Measurements from ENCODE around the gene FMN2.
"Not testable (repeated sequence)": the region's sequence is repeated elsewhere in the genome, so short reads cannot be mapped to it uniquely, and the experiment has no call there.

Gene FMN2

DNA sequence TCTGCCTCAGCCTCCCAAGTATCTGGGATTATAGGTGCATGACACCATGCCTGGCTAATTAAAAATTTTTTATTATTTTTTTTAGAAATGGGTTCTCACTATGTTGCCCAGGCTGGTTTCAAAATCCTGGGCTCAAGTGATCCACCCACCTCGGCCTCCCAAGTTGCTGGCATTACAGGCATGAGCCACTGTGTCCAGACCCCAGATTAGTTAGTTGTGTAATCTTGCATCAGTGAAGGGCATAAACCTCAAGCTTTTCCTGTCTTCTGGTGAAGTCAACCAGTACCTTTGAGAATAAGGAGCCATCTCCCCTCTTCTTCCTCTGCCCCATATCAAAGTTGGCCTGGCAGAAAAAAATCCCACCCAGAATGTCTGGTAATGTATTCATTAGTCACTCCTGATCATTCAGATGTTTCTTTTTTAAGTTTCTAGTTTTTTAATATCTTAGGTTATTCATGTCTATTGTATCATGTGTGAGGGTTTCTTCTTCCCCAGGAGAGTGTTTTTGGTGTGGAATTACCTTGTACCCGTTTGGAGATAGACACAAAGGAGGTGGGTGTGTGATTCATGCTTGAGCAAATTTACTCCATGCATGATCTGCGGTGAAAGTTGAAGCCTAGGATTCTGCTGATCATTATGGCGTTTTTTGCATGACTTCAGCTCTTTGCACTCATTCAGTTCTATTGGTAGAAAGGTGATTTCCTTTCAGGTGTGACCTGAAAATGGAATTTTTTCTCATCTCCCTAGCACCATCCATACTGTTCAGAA is 144.0 kb downstream of the FMN2 start:
- H3K4me3 ChIP-seq (ENCODE audit: low read length) = no peak overlapping the region
- no peak for DNase-seq (ENCODE audit: low read depth, low spot score)

DNA sequence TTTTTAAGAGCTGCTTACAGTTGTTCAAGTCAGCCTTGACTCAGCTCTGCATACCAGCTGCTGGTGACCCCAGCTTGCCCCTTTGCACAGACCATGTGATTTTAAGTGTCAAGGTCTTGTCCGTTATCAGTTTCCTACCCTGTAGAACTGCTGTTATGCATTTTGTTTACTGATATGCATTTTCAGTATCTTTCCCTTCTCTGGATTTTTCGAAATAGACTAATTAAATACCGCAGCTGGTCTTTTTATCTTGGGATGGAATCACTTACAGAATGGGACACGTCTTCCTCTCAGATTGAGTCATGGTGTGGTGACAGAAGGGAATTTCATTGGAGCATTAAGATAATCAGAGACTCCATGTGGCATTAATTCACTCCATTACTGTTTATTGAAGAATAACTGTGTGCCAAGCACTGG is 145.6 kb downstream of the FMN2 start:
- no peak overlapping the region for H3K4me3 ChIP-seq (ENCODE audit: low read length)
- DNase-seq (ENCODE audit: low read depth, low spot score) = no peak

DNA sequence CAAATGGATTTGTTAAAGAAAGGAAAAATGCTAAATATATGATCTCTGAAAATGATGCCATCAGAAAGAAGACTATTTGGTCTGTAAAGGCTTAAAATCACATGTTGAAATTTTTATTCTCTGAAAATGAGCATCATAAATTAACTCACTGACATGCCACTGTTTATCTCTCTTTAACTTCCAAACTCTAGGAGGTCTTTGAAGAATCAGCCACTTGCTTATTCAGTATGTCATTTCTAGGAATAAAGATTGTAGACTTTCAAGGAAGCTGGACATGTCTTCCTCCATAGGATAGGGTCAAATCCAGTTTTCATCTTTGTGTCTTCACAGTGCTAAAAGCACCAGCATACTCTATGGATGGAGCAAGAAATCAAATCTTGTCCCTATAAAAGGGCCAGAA is 147.6 kb downstream of the FMN2 start:
- no peak for DNase-seq (ENCODE audit: low read depth, low spot score)
- no peak overlapping the region for H3K4me3 ChIP-seq (ENCODE audit: low read length)

DNA sequence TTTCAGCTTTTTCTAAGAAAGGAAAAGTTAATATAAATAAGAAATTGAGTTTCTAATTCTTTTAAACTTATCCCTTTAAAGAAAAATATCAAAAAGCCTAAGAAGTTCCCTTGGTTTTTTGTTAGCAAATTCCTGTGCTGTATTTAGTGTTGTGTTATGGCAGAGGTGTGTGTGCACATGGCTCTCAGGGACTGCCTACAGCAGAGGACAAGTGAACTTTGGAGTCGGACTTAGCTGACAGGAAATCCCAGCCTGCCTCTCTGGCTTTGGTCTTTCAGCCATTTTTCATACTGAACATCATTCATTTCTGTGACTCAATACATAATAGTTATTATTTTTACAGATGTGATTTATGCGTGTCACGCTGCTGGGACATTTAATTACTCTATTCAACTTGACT is 149.6 kb downstream of the FMN2 start:
- no peak for DNase-seq (ENCODE audit: low read depth, low spot score)
- H3K4me3 ChIP-seq (ENCODE audit: low read length) = no peak overlapping the region

DNA sequence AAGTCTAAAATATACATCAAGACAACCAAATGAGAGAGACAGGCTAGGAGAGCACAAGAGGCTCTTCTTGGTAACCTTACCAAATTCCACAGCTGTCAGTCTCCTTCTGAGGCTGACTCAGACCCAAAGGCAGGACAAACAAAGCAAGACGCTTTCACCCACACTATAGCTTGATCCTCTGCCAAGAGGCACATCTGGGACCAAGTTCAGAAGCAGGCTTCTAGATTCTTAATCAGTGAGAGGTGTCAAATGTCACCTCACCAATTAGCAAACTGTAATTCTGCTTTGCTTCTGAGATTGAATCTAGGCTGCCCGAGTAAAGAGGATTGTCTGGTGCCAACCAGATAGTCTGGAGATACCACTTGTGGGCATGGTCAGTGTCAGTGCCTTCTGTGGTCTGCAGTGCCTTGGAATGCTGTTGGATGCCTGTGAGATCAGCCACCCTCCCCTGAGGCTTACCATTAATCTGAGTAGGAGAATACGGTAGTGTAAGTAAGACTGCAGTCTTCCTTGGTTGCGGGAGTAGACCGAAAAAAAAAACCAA is 151.0 kb downstream of the FMN2 start:
- no peak for DNase-seq (ENCODE audit: low read depth, low spot score)
- H3K4me3 ChIP-seq (ENCODE audit: low read length) = no peak overlapping the region

DNA sequence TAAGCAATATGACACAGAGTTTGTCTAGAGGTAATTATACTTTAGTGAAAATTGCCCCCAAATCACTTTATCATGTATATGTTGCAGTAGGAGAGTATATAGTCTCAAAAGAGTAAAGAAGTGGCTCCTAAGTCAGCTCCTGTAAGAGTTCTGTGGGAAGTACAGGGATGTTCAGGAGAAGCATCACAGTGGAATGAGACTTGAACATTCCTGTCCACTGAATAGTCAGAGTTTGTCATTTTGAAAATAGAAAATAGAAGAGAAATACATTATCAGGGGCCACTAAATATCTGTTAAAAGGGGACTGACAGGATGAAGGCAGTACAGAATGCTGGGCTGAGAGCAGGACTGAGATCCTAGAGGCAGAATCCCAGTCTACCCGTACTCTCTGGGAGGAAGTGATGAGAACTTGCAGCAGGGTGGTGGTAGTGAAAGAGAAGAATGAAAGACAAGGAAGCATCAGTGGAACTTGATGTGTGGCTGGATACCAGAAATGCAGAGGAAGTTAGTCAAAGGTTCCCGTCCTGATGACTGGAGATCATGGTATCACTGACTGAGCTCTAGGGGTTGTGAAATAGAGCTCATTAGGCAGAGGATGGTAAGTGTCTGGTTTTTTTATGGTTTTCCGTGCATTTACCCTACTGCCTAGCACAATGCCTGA is 153.4 kb downstream of the FMN2 start:
- H3K4me3 ChIP-seq (ENCODE audit: low read length) = no peak overlapping the region
- DNase-seq (ENCODE audit: low read depth, low spot score) = no peak

DNA sequence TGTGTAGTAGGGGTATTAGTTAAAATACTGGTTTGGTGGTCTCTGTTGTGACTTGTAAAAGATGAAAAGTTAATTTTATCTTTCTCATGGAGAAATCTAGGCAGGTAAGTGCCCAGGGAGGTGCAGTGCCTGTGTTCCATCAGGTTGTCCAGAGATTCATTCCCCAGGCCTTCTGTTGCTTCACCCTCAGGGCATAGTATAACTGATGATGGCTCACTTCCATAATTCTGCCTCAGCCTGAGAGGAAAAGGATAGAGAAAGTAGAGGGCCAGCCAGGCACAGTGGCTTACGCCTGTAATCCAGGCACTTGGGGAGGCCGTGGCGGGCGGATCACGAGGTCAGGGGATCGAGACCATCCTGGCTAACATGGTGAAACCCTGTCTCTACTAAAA is 153.9 kb downstream of the FMN2 start:
- DNase-seq (ENCODE audit: low read depth, low spot score) = no peak
- no peak overlapping the region for H3K4me3 ChIP-seq (ENCODE audit: low read length)

DNA sequence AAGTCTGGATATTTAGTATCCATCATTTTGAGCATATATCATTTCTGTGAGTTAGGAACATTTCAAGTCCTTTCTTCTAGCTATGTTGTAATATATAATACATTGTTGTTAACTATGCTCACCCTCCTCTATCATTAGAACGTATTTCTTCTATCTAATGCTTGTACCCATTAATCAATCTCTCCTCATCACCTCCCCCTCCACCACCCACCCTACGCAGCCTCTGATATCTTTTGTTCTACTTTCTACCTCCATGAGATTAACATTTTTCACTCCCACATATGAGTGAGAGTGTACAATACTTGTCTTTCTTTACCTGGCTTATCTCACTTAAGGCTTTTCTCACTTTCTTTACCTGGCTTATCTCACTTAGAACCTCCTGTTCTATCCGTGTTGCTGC is 156.2 kb downstream of the FMN2 start:
- DNase-seq (ENCODE audit: low read depth, low spot score) = no peak
- H3K4me3 ChIP-seq (ENCODE audit: low read length) = no peak overlapping the region

DNA sequence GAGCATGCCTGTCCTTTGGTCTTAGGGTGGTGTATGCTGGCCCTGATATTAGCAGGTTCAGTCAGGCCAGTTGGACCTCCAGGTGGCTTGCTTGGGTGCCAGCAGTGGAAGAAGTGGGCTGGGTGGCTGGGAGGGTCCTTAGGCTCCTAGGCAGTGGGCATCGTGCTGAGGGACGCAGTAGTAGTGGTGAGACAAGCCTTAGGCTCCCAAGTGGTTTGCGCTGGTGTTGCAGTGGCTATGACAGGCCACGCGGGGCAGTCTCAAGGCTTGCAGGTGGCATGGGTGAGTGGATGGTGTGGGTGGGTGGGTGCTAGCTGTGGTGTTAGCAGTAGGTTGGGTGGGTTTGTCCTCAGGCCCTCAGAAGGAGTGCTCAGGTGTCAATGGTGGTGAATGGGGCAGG is 162.3 kb downstream of the FMN2 start:
- DNase-seq (ENCODE audit: low read depth, low spot score) = no peak
- H3K4me3 ChIP-seq (ENCODE audit: low read length) = no peak overlapping the region

DNA sequence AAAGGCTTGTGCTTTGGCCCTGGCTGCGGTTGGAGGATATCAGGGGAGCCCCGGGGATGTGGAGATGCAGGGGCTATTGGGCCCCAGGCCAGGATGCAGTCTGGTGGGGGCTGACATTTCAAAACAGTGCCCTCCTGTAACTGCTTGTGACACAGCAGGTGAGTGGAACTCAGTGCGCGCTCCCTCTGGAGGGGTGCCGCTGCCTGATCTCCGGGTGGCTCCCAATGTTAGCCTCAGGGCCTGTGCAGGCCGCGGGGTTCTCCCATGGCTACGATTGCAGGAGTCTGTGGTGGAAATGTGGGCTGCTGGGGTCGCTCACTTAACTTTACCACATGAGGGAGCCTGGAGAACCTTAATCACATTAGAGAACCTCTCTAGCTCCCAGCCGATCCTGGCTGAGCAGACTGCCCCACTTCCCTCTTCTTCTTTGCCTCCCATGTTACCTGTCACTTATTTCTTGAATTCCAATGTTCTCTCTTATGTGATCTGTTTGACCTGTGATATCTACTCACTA is 163.2 kb downstream of the FMN2 start:
- DNase-seq (ENCODE audit: low read depth, low spot score) = no peak
- no peak overlapping the region for H3K4me3 ChIP-seq (ENCODE audit: low read length)

DNA sequence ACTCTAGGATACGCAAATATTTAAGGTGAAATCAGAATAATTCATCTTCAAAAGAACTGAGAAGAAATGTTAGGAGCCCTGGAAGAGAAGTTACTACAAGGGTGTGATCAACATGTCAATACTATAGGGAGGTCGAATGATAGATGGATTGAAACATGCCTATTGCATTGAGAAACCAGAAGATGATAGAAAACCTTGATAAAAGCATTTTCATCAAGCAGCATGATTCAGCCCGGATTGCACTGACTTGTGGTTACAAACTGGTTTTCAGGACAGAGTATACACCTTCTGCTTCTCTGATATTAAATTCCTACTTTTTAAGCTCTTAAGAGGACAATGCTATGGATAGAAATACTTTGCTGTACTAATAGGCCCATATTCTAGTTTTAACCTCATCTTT is 164.2 kb downstream of the FMN2 start:
- DNase-seq (ENCODE audit: low read depth, low spot score) = no peak

DNA sequence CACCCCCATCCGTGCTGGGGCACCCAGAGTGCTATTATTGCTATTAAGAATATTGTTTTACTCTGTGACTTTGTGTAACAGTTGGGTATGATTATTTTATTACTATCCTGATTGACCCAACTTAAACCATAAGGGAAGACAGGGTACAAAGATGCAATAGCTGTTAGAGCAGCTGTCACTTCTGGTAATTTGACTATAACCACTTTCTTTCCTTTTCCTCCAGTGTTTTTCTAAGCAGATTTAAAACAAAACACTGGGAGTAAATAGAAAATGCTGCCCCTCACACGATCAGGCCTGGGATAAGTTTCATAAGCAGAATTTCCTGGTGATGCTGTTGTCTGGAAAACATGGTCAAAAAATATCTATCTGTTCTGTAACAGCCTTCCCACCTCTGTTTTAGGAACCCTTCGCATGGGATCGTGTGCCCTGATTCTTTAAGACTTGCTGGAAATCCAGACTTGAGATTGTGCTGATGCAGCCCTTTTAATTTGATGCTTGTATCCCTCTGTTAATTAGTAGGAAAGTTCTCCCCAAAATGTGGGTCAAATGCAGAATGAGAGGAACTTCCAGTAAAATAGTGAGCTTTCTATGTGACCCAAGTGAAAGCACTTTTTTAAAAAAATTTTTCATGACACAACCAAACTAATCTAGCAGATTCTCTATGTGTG is 165.3 kb downstream of the FMN2 start:
- H3K4me3 ChIP-seq (ENCODE audit: low read length) = no peak overlapping the region
- DNase-seq (ENCODE audit: low read depth, low spot score) = no peak

More for the DNA sequence above, 164.2 kb downstream of the FMN2 start:
- no peak overlapping the region for H3K4me3 ChIP-seq (ENCODE audit: low read length)

DNA sequence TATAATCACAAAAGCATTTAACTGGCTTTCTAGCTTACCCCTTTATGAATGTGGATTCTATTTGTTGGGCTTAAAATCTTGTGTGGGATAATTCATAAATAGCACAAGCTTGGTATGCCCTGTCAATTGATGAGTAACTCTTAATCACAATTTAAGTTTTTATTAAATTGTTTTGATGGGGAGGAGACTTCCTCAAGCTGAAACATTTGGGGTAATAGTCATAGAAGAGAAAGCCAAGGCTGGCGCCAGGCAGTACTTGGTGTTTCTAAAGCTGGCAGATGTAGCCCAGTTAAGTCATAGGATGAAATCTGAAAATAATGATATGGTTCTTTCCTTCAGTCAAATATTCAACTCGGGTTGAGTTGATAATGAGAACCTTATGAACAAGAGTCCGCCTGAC is 167.2 kb downstream of the FMN2 start:
- no peak for DNase-seq (ENCODE audit: low read depth, low spot score)

DNA sequence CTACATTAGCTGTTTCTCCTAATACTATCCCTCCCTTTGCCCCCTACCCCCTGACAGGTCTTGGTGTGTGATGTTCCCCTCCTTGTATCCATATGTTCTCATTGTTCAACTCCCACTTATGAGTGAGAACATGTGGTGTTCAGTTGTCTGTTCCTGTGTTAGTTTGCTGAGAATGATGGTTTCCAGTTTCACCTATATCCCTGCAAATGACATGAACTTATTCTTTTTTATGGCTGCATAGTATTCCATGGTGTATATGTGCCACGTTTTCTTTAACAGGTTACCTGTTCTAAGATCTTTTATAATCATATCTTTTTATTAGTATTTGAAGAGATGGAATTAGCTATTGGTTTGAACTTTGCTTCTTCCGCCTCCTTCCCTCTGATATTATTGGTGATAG is 172.8 kb downstream of the FMN2 start:
- H3K4me3 ChIP-seq (ENCODE audit: low read length); DNase-seq (ENCODE audit: low read depth, low spot score): not testable (repeated sequence)

More for the DNA sequence above, 167.2 kb downstream of the FMN2 start:
- H3K4me3 ChIP-seq (ENCODE audit: low read length) = no peak overlapping the region

DNA sequence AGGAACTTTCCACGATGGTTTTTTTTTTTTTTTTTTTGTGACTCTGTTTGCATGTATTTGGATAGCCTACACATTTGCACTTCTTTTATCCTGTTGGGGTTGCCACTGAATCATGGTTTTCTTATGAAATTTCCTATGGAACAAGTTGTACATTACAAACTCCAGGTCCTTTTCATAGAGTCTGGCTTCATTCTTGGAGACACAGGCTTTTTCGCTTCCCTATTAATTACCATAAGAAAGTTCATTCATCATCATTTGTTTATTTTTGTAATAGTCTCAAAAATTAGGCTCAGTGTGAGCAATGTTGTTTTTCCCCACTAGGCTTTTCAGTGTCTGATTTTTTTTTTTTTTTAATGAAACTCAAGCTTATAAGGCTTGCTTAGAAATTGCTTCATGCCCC is 179.4 kb downstream of the FMN2 start:
- no peak for DNase-seq (ENCODE audit: low read depth, low spot score)
- no peak overlapping the region for H3K4me3 ChIP-seq (ENCODE audit: low read length)

DNA sequence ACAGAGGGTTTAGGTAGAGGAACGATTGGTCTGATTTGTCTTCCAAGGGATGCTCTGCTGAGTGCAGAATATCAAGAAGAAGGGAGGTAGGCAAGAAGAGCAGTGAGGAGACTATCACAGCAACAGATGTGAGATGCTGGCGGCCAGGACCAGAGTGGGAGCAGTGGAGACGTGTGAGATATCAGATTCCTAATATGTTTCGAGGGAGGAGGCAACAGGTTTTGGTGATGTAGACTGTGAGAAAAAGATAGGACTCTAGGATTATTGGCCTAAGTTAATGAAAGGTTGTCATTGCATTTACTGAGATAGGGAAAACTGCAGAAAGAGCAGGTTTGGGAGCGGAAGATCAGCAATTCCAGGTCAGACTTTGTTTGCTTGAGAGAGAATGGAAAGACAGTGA is 182.9 kb downstream of the FMN2 start:
- no peak overlapping the region for H3K4me3 ChIP-seq (ENCODE audit: low read length)
- no peak for DNase-seq (ENCODE audit: low read depth, low spot score)

DNA sequence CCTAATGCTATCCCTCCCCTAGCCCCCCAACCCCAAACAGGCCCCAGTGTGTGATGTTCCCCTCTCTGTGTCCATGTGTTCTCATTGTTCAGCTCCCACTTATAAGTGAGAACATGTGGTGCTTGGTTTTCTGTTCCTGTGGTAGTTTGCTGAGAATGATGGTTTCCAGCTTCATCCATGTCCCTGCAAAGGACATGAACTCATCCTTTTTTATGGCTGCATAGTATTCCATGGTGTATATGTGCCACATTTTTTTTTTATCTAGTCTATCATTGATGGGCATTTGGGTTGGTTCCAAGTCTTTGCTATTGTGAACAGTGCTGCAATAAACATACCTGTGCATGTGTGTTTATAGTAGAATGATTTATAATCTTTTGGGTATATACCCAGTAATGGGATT is 183.5 kb downstream of the FMN2 start:
- DNase-seq (ENCODE audit: low read depth, low spot score); H3K4me3 ChIP-seq (ENCODE audit: low read length): not testable (repeated sequence)

DNA sequence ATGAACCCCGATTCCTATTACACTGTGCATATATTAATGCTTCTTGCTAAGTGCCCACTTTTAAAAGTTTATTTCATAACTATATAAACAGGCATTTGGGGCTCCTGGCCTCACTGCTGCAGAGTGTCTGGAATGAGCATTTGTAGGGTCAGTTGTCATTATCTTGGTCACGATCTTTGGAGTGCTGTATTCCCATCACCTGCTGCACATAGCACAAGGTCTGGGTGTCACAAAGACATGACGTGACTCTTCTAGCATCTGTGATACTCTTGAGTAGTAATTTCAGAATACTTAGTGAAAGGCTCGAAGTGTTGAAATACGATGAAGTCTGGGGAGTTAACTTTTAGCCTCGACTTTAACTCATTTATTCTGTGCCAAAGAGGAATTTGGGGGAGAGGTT is 186.4 kb downstream of the FMN2 start:
- DNase-seq (ENCODE audit: low read depth, low spot score) = no peak
- H3K4me3 ChIP-seq (ENCODE audit: low read length) = no peak overlapping the region

DNA sequence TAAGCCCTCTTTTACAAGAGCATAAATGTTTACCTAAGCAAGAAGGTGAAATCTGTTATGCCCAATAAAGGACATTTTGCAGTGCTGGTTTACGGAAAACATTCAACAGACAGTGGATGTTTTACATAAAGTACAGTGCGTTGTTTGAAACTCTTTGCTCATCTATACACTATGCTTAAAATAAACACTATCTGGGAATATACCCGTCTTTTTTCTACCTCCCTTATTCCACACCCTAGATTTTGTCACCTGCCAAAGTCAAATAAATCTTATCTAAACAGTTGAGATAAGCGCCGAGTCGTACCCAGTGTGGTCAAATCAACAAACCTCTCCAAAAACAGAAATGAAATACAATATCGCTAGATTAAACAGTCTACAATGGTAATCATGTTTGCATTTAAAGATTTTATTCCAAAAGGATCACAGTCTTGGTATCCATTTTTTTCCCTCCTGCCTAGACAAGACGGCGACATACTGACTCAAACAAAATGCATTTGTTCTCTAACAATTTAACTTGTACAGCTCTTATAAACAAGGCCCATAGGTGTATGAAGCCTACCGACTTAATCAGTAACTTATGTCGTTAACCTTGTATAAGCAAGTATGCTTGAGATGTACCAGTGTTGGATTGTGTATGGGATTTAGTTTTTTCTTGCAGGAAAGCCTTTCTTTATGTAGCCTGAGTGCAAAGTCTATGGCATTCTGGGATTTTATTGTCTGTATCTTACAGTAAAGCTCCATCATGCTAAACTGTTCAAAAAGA is 189.1 kb downstream of the FMN2 start:
- H3K4me3 ChIP-seq (ENCODE audit: low read length) = no peak overlapping the region
- DNase-seq (ENCODE audit: low read depth, low spot score) = no peak

Measured in Jurkat, Clone E6-1 (cell line).